Ishikawa (cell line): ENCODE results near the gene SLC8A1.

Source experiments
- CEBPB ChIP-seq: IDR thresholded peaks from 2 replicates; pipeline ENCODE4 v1.6.1; 2012
- CREB1 ChIP-seq: IDR thresholded peaks from 2 replicates; pipeline ENCODE4 v1.6.1; 2012; ENCODE audit warnings: low read depth
- EGR1 ChIP-seq: IDR thresholded peaks from 2 replicates; pipeline ENCODE4 v1.6.1; 2012
- EP300 ChIP-seq: IDR thresholded peaks from 2 replicates; pipeline ENCODE4 v1.6.1; 2012; ENCODE audit warnings: borderline replicate concordance
- FOXM1 ChIP-seq: IDR thresholded peaks from 2 replicates; pipeline ENCODE4 v1.6.1; 2012; ENCODE audit warnings: low read depth, borderline replicate concordance
- MAX ChIP-seq: IDR thresholded peaks from 2 replicates; pipeline ENCODE4 v1.6.1; 2012
- NFIC ChIP-seq: IDR thresholded peaks from 2 replicates; pipeline ENCODE4 v1.6.1; 2012
- RAD21 ChIP-seq: IDR thresholded peaks from 2 replicates; pipeline ENCODE4 v1.6.1; 2012; ENCODE audit warnings: low read depth
- REST ChIP-seq: IDR thresholded peaks from 2 replicates; pipeline ENCODE4 v1.6.1; 2012; ENCODE audit warnings: low read depth, mild to moderate bottlenecking
- TAF1 ChIP-seq: IDR thresholded peaks from 2 replicates; pipeline ENCODE4 v1.6.1; 2012; ENCODE audit warnings: low read depth, mild to moderate bottlenecking
- TCF12 ChIP-seq: IDR thresholded peaks from 2 replicates; pipeline ENCODE4 v1.6.1; 2012; ENCODE audit warnings: low read depth
- TEAD4 ChIP-seq: IDR thresholded peaks from 2 replicates; pipeline ENCODE4 v1.6.1; 2012
- USF1 ChIP-seq: IDR thresholded peaks from 2 replicates; pipeline ENCODE4 v1.6.1; 2012
- YY1 ChIP-seq: IDR thresholded peaks from 2 replicates; pipeline ENCODE4 v1.6.1; 2012; ENCODE audit warnings: low read depth
- ZBTB7A ChIP-seq: IDR thresholded peaks from 2 replicates; pipeline ENCODE4 v1.6.1; 2012; ENCODE audit warnings: low read depth

SLC8A1 gene

GRCh38 chr2:40113997-40114396, 337.9 kb downstream of the SLC8A1 start:
- TF ChIP-seq CREB1 (no peak), USF1 (no peak), EGR1 (no peak), RAD21 (no peak), FOXM1 (no peak), CEBPB (no peak), NFIC (no peak), MAX (no peak), YY1 (no peak), TEAD4 (no peak), ZBTB7A (no peak), TCF12 (no peak), TAF1 (no peak), EP300 (no peak), REST (no peak)

- TF ChIP-seq FOXM1 (no peak), USF1 (no peak), CEBPB (no peak), EP300 (no peak), EGR1 (no peak), REST (no peak), RAD21 (no peak)
Observed at GRCh38 chr2:40113272-40113968, 338.5 kb downstream of the SLC8A1 start.

- no peak for TF ChIP-seq FOXM1
- TF ChIP-seq EP300 = no peak
- no peak for TF ChIP-seq MAX
- no peak for TF ChIP-seq CEBPB
- TF ChIP-seq USF1 = no peak
- TF ChIP-seq TAF1 = no peak
- TF ChIP-seq EGR1 = no peak
- no peak for TF ChIP-seq NFIC
- no peak for TF ChIP-seq TEAD4
- TF ChIP-seq YY1 = no peak
- TF ChIP-seq ZBTB7A = no peak
- no peak for TF ChIP-seq REST
- no peak for TF ChIP-seq CREB1
- TF ChIP-seq RAD21 = no peak
- no peak for TF ChIP-seq TCF12
Observed at GRCh38 chr2:40109381-40109780, 342.5 kb downstream of the SLC8A1 start.

GRCh38 chr2:40108851-40109250, 343.0 kb downstream of the SLC8A1 start:
- TF ChIP-seq RAD21 = no peak
- no peak for TF ChIP-seq USF1
- TF ChIP-seq MAX = no peak
- no peak for TF ChIP-seq EP300
- no peak for TF ChIP-seq TAF1
- TF ChIP-seq TCF12 = no peak
- TF ChIP-seq NFIC = no peak
- no peak for TF ChIP-seq CREB1
- TF ChIP-seq TEAD4 = no peak
- no peak for TF ChIP-seq YY1
- no peak for TF ChIP-seq FOXM1
- no peak for TF ChIP-seq CEBPB
- no peak for TF ChIP-seq REST
- TF ChIP-seq ZBTB7A = no peak
- no peak for TF ChIP-seq EGR1
